Tibial artery (tissue), 4 donors: Measurements from ENCODE around the gene SLC2A4.

ENCODE experiments used
- DNase-seq, 2 donors: peaks; one replicate each; pipeline ENCODE4 v3.0.0-alpha.2; 2019
- H3K27ac ChIP-seq, 2 donors: fragments of 200-600 bp; sonication (generic) in 1 of 2; 1 replicate in 1 of 2; 2 replicates in 1 of 2; pipeline ENCODE4 v1.5.1; 2018 to 2019; ENCODE audit warnings: mild to moderate bottlenecking in 1 of 2
- H3K27me3 ChIP-seq, 2 donors: fragments of 200-600 bp; sonication (generic) in 1 of 2; one replicate each; pipeline versions ENCODE4 v1.5.1 to v1.6.0; 2016 to 2019
- H3K36me3 ChIP-seq, 3 donors: fragments of 200-600 bp; sonication (generic) in 2 of 3; one replicate each; pipeline ENCODE4 v1.5.1; 2016 to 2019; ENCODE audit warnings: mild to moderate bottlenecking in 2 of 3
- H3K4me1 ChIP-seq, 4 donors: fragments of 200-600 bp; sonication (generic) in 2 of 4; 1 replicate in 3 of 4; 2 replicates in 1 of 4; pipeline ENCODE4 v1.5.1; 2016 to 2019
- H3K4me3 ChIP-seq, 2 donors: fragments of 200-600 bp; sonication (generic) in 1 of 2; 1 replicate in 1 of 2; 2 replicates in 1 of 2; pipeline ENCODE4 v1.5.1; 2018 to 2019; ENCODE audit warnings: mild to moderate bottlenecking in 2 of 2
- H3K9me3 ChIP-seq, 3 donors: fragments of 200-600 bp; sonication (generic) in 1 of 3; one replicate each; pipeline ENCODE4 v1.5.1; 2016 to 2019
- intact Hi-C: fragments of 100-400 bp; cut with DNase I; formaldehyde crosslinking; loops from one replicate; pipeline ENCODE4 v1.15.0; 2023; ENCODE audit warnings: low total_unique reads
- TF ChIP-seq, protein P1 (sequence below), 2 experiments: fragments of 200-600 bp in 1 of 2; fragments of 450-650 bp in 1 of 2; IDR thresholded peaks; one replicate each; pipeline ENCODE4 v1.5.1; 2017 to 2019; ENCODE audit warnings: antibody characterized with exemption in 2 of 2, mild to moderate bottlenecking in 1 of 2, moderate library complexity in 1 of 2

Gene SLC2A4

DNA sequence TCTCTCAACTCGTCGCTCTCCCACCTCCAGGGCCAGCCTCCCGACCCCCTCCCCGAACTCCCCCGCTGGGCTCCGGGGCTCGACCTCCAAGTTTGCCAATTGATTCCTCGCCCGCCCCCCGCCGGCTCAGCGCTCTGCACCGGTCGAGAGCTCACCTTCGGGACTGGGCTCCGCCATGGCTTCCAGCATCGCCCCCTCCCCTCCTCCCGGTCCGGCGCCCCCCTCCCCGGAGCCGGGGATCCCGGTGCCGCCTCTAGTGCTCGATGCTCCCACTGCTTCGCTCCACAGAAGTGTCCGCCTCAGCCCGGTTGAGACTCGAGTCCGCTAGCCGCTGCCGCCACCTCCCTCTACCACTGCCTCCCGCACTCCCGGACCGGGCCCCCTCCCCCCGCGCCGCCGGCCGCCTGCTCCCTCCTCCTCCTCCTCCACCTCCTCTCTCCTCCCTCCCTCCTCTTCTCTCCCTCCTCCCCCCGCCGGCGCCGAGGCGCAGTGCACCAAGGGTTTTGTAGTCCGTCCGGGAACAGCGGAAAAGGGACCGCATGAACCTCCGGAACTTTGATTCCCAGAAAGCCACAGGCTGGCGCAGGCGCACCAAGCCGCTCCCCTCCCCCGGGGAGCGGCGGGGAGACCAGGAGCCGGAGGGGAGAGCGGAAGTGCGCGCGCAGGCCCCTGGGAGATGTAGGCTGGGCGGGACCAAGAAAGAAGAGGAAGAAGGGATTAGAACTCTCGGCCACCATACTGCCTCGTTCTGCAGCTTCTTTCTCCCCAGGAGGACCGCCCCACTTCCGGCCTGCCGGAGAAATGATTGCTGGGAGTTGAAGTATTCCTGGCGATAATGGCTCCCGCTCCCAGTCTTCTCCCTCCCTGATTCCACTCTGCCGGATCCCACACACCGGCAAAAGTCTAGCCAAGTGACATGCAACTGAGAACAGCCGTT is 42.2 kb upstream of the SLC2A4 start, which contains the start of gene PHF23:
TSS of gene PHF23 (minus strand) at position 367 of the 937 bp plus-strand sequence. CDS start at position 189, 178 bp downstream.
- intact Hi-C loops, result no loop called here
- peaks cover 0 to 55% (median 38%) of the 10 kb centered on the region in 4 donors for H3K4me1 ChIP-seq
- peak; percentile 99 to 100 for DNase-seq

GRCh38 chr17:7240375-7240774 is 41.1 kb upstream of the SLC2A4 start:
- peaks cover 12 to 44% (median 38%) of the 10 kb centered on the region in 3 donors for H3K36me3 ChIP-seq
- intact Hi-C loops, result no loop called here
- peak overlapping the region; percentile 73 to 77 for H3K4me3 ChIP-seq
- no peaks in the 10 kb centered on the region for H3K9me3 ChIP-seq
- TF ChIP-seq, protein P1, sequence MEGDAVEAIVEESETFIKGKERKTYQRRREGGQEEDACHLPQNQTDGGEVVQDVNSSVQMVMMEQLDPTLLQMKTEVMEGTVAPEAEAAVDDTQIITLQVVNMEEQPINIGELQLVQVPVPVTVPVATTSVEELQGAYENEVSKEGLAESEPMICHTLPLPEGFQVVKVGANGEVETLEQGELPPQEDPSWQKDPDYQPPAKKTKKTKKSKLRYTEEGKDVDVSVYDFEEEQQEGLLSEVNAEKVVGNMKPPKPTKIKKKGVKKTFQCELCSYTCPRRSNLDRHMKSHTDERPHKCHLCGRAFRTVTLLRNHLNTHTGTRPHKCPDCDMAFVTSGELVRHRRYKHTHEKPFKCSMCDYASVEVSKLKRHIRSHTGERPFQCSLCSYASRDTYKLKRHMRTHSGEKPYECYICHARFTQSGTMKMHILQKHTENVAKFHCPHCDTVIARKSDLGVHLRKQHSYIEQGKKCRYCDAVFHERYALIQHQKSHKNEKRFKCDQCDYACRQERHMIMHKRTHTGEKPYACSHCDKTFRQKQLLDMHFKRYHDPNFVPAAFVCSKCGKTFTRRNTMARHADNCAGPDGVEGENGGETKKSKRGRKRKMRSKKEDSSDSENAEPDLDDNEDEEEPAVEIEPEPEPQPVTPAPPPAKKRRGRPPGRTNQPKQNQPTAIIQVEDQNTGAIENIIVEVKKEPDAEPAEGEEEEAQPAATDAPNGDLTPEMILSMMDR (IDR thresholded peaks at IDR 0.05), result no peak
- H3K4me1 ChIP-seq, result peaks cover 0 to 46% (median 31%) of the 10 kb centered on the region in 4 donors
- no peak for DNase-seq
- H3K27ac ChIP-seq, result peak overlapping the region; percentile 95 to 97
- no peaks in the 10 kb centered on the region for H3K27me3 ChIP-seq

More for the DNA sequence above, 42.2 kb upstream of the SLC2A4 start, which contains the start of gene PHF23:
- Histone ChIP-seq H3K36me3 (peaks cover 12 to 36% (median 30%) of the 10 kb centered on the region in 3 donors), H3K27me3 (no peaks in the 10 kb centered on the region), H3K4me3 (peak within 1 kb of the TSS; percentile 87 to 99), H3K9me3 (no peaks in the 10 kb centered on the region), H3K27ac (peak within 1 kb of the TSS; percentile 95 to 98)
- TF ChIP-seq, protein P1 (IDR thresholded peaks at IDR 0.05), result peak in 1 of 2 experiments; percentile 47

DNA sequence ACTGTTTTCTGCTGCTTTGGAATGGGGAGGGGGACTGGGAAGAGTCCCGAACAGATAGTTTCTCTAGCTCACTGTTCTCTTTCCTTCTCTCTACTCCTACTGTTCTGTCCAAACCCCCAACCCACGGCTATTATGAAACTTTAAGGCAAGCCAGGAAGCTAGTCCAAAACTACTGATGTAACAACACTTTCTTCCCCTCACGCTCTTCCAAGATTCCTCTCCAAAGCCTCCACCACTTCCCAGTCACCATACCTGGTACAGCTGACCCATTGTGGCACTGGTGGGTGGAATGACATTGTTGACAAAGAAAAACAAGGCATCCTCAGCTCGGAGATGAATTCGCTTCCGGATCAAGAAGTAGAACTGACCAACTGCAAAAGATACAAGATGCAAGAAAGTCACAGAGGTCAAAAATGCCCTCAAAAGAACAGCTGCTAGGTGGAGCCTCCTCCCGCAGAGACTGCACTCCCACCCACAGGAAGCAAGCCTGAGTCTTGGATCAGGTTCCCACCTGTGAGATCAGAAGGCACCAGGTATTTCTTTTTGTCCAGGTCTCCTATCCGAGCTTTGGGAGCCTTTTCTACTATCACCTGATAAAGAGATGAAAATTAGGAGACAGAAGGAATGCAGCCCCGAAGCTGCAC is 40.3 kb upstream of the SLC2A4 start:
- Histone ChIP-seq H3K27me3 (no peaks in the 10 kb centered on the region), H3K36me3 (peaks cover 18 to 44% (median 38%) of the 10 kb centered on the region in 3 donors), H3K4me3 (peak overlapping the region; percentile 73 to 77), H3K9me3 (no peaks in the 10 kb centered on the region), H3K4me1 (peaks cover 0 to 43% (median 31%) of the 10 kb centered on the region in 4 donors), H3K27ac (peak overlapping the region; percentile 95 to 97)
- intact Hi-C loops, result no loop called here
- TF ChIP-seq, protein P1 (IDR thresholded peaks at IDR 0.05), result no peak
- no peak for DNase-seq

DNA sequence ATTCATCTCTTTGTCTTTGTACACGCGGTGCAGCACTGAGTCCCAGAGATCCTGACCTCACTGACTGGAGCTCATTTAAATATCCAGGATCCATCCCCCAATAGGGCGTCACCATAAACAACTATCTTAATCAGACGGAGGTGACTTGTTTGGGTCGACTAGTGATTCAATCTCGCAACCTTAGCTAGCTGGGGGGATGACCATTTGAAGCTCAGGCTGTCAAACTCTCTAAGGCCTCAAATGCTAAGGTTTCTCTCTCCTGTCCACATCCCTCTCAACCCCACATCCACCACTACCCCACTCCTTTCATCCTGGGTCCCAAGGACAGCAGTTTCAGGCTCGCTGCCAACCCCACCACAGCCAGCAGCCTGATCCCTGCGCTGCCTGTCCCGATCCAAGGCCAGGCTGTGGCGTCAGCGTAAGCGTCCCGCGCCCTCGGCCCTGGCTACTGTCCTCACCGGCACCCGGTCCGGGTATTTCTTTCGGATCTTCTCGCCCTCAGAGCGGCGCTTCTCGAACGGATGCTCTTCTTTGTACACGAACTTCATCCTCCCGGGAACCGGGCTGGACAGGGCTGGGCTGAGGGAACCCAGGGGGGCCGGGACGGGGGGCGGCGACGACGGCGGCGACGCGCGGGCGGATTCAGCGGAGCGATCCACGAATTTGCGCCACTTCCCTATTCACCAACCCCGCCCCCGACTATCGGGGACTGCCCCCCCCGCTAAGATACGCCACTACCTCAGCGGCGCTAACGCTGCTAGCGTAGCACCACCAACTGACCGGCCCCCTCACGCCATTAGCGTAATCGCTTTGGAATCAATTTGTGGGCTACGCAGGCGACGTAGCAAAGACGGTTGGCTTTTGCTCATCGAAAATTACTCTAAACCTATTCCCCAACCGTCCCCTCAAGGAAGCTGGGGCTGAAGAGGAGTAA is 39.5 kb upstream of the SLC2A4 start, which contains the start of gene GABARAP:
TSS of gene GABARAP (minus strand) at position 667 of the 934 bp plus-strand sequence. CDS start at position 548, 119 bp downstream.
- Histone ChIP-seq H3K27ac (peak within 1 kb of the TSS; percentile 95 to 97), H3K9me3 (no peaks in the 10 kb centered on the region), H3K27me3 (no peaks in the 10 kb centered on the region), H3K4me1 (peaks cover 0 to 39% (median 29%) of the 10 kb centered on the region in 4 donors), H3K4me3 (peak within 1 kb of the TSS; percentile 73 to 77), H3K36me3 (peaks cover 25 to 45% (median 43%) of the 10 kb centered on the region in 3 donors)
- intact Hi-C loops, result no loop called here
- TF ChIP-seq, protein P1 (IDR thresholded peaks at IDR 0.05), result no peak
- peak; percentile 94 to 97 for DNase-seq
